HL-60 (cell line): Measurements from ENCODE around the gene F5.
A peak's percentile ranks its signal among the peaks of the same experiment; 100 is the strongest.

Experiments used
- DNase-seq, 2 experiments: peaks; one replicate each; pipeline ENCODE4 v3.0.0-alpha.2; 2010 to 2020; ENCODE audit warnings: low read depth in 1 of 2, low spot score in 1 of 2
- H3K27ac ChIP-seq: fragments of 250-450 bp; sonication (Bioruptor Pico); replicated peaks from 2 replicates; pipeline ENCODE4 v1.5.1; 2020; ENCODE audit warnings: mild to moderate bottlenecking, moderate library complexity
- H3K27me3 ChIP-seq: fragments of 250-450 bp; sonication (Bioruptor Pico); 2 replicates; pipeline ENCODE4 v1.5.1; 2021; ENCODE audit warnings: mild to moderate bottlenecking, moderate library complexity; ENCODE audit not compliant: insufficient read depth, poor library complexity, severe bottlenecking
- H3K4me3 ChIP-seq: replicated peaks from 2 replicates; pipeline ENCODE4 v1.5.1; 2011; ENCODE audit warnings: mild to moderate bottlenecking, control low read depth, low read length; ENCODE audit not compliant: insufficient read depth
- CTCF ChIP-seq: IDR thresholded peaks from one replicate; pipeline ENCODE4 v1.5.1; 2011; ENCODE audit warnings: low read length, control low read depth, inconsistent platforms; ENCODE audit not compliant: insufficient read depth
- GABPA ChIP-seq: IDR thresholded peaks from 2 replicates; pipeline ENCODE4 v1.6.1; 2012; ENCODE audit warnings: low read depth
- POLR2AphosphoS5 ChIP-seq: IDR thresholded peaks from 2 replicates; pipeline ENCODE4 v1.6.1; 2012; ENCODE audit warnings: low read depth
- REST ChIP-seq: IDR thresholded peaks from 2 replicates; pipeline ENCODE4 v1.6.1; 2012; ENCODE audit warnings: low read depth; ENCODE audit not compliant: insufficient replicate concordance
- SPI1 ChIP-seq: IDR thresholded peaks from 2 replicates; pipeline ENCODE4 v1.6.1; 2012; ENCODE audit warnings: low read depth, mild to moderate bottlenecking, borderline replicate concordance

F5 gene

GRCh38 chr1:169550294-169550693 lies 36.0 kb downstream of the F5 start:
- peak; percentile 9 for TF ChIP-seq CTCF
- no peak for TF ChIP-seq REST
- peak in 1 of 2 experiments; percentile 18 for DNase-seq

GRCh38 chr1:169548282-169548681 lies 38.0 kb downstream of the F5 start:
- no peaks in the 10 kb centered on the region for H3K27me3 ChIP-seq
- no peak for DNase-seq
- TF ChIP-seq POLR2AphosphoS5 (no peak), REST (no peak), SPI1 (no peak), GABPA (no peak), CTCF (no peak)
- H3K27ac ChIP-seq: no peak overlapping the region
- no peak overlapping the region for H3K4me3 ChIP-seq

More at GRCh38 chr1:169550294-169550693, 36.0 kb downstream of the F5 start:
- no peak overlapping the region for H3K4me3 ChIP-seq
- no peak overlapping the region for H3K27ac ChIP-seq
- H3K27me3 ChIP-seq: no peaks in the 10 kb centered on the region

GRCh38 chr1:169546087-169546995 lies 39.9 kb downstream of the F5 start:
- TF ChIP-seq SPI1 (no peak), CTCF (peak; percentile 43)
- Histone ChIP-seq H3K27me3 (no peaks in the 10 kb centered on the region), H3K27ac (no peak overlapping the region), H3K4me3 (no peak overlapping the region)
- DNase-seq: peak; percentile 28 to 74

- no peak for DNase-seq
- TF ChIP-seq POLR2AphosphoS5: no peak
- TF ChIP-seq SPI1: no peak
- TF ChIP-seq GABPA: no peak
- no peak for TF ChIP-seq REST
- no peak for TF ChIP-seq CTCF
- no peak overlapping the region for H3K27ac ChIP-seq
Measured at GRCh38 chr1:169545472-169545871, 40.8 kb downstream of the F5 start.

More at GRCh38 chr1:169545472-169545871, 40.8 kb downstream of the F5 start:
- H3K27me3 ChIP-seq: no peaks in the 10 kb centered on the region
- no peak overlapping the region for H3K4me3 ChIP-seq
